ENCODE results near the gene CCHCR1. TPM values are rescaled to one million over a fixed set of nuclear protein-coding genes. Genes with fewer than 3 reads are reported as not detected.

Gene CCHCR1
- total RNA-seq, 2 experiments from 2014 or later, result 40.0 to 44.5 TPM

DNA sequence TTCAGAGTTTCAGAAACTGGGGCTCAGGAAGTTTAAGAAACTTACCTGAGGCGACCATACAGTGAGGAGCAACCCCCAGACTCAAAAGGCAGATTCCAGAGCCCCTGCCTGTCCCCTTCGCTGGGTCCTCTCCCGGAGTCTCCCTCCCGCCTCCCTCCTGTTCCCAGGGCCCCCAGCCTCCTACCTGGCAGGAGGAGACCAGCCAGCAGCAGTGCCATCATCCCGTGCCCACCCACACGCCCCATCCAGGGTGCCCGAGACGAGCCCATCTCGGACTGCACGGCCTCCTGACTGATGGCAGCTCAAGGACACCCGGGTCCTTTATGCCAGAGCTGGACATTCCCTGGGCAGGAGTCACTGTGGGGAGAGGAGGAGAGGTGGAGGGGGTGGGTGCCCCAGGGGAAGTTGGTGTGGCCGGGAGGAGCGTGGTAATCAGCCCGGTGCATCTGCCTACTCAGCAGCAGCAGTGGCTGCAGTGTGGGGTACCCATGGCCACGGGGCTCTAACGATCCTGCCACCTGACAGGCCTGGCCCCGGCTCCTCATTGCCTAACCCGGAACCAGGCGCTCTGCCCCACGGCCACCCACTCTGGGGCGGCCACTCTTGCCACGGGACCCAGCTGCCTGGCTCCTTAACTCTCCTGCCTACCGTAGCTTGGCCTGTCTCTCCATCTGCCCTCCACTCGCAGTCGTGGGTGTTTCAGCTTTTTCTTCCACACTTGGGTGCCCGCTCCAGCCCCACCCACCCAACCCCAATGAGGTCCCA, 37.3 kb downstream of the CCHCR1 start, which contains the start of gene CDSN:
CDSN (minus strand) TSS at position 296 of the 765 bp plus-strand sequence; CDS start at position 269, 27 bp downstream.
- Mint-ChIP-seq H3K4me1 (ENCODE audit: low read depth) (no peaks in the 10 kb centered on the region), H3K36me3 (ENCODE audit: low read depth) (no peaks in the 10 kb centered on the region), H3K27me3 (ENCODE audit: low read depth) (no peaks in the 10 kb centered on the region), H3K9me3 (no peaks in the 10 kb centered on the region), H3K4me3 (no peak within 1 kb of the TSS), H3K27ac (no peak within 1 kb of the TSS)
- DNase-seq, result no peak
- intact Hi-C loops (cut with micrococcal nuclease), result no loop called here
- CTCF ChIA-PET, result no interaction called here

DNA sequence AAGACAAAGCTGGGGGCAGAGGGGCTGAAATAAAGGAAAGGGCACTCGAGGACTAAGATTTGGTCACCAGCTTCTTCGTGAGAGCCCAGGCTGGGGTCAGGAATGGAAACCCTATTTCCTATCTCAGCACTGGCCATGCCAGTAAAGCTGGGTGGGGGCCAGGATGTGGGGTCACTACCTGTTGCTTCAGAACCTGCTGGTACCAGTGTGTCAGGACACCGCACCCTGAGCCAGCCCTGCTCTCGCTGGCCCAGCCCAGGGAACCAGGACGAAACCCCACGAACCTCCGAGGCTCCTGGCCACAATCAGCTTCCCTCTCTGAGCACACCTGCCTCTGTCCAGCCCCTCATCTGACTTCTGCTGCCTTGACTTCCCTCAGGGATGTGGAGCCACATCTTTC, 39.4 kb downstream of the CCHCR1 start:
- intact Hi-C loops (cut with micrococcal nuclease), result no loop called here
- CTCF ChIA-PET, result interaction anchor here (1.2 to 1.7 kb wide), 2 partner anchors 9 to 11 kb away, joined by 4 read pairs; no protein-coding TSS in a partner anchor

DNA sequence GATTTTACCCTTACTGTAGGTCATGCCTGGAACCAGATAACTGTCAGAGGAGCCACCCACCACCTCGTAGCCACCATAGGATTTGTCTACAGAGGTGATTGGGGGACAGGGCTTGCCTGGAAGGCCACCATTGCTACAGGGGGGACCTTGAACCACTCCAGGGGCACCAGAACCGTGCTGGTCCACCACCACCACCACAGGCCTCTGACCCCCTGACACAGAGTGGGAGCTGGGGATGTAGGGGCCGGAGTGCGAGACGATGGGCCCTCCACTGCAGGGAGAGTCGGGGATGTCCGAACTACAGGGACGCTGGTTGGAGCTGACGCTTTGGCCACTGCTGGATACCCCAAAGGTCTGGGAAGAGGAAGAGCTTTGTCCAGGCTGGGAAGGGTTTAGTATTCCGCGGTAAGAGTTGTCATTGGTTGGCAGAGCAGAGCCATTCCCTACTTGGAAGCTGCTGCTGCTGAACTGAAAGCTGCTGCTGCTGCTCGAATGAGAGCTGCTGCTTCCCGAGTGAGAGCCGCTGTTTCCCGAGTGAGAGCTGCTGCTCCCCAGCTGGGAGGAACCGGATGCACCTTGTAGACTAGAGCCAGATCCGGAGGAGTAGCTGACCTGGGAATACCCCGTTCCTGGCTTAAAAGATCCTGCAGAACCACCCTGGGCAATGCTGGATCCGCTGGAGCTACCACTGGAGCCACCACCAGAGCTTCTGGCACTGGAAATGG, 40.8 kb downstream of the CCHCR1 start:
- Mint-ChIP-seq H3K9me3 (no peaks in the 10 kb centered on the region), H3K36me3 (ENCODE audit: low read depth) (no peaks in the 10 kb centered on the region), H3K27ac (no peak overlapping the region), H3K27me3 (ENCODE audit: low read depth) (no peaks in the 10 kb centered on the region), H3K4me1 (ENCODE audit: low read depth) (peaks cover 5% of the 10 kb centered on the region), H3K4me3 (no peak overlapping the region)
- no peak for DNase-seq
- CTCF ChIA-PET, result interaction anchor here (1.9 to 2.3 kb wide), 4 partner anchors 8 to 30 kb away, joined by 7 to 10 read pairs (median 8); no protein-coding TSS in a partner anchor
- intact Hi-C loops (cut with micrococcal nuclease), result no loop called here

More for the DNA sequence above, 39.4 kb downstream of the CCHCR1 start:
- Mint-ChIP-seq H3K27ac (no peak overlapping the region), H3K9me3 (no peaks in the 10 kb centered on the region), H3K4me3 (no peak overlapping the region), H3K4me1 (ENCODE audit: low read depth) (peaks cover 5% of the 10 kb centered on the region), H3K36me3 (ENCODE audit: low read depth) (no peaks in the 10 kb centered on the region), H3K27me3 (ENCODE audit: low read depth) (no peaks in the 10 kb centered on the region)
- DNase-seq, result no peak

DNA sequence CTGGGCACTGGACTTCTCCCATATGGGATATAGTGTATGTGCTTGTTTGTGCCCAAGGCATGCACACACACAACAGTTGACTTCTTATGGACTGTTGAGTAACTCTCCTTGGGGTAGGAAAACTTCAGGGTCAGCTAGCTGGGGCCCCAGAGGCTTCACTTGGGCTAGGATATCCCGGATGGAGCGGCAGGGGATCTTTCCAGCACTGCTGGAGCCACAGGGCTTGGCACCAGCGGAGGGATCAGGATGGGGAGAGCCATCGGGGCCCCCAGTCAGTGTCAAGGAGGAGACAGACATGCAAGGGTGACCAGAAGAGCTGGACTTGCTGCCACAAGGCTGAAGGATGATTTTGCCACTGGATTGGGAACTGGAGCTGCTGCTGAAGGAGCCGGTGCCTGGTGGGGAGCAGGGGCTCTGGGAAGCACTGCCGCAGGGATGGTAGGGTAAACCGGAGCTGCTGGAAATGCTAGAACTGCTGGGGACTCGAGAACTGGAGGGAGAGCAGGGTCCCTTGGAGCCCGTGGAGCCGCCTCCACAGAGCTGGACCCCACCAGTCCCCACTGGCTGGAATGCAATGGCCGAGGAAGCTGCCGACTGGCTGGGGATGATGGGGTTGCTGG, 41.6 kb downstream of the CCHCR1 start:
- Mint-ChIP-seq H3K4me1 (ENCODE audit: low read depth) (peaks cover 5% of the 10 kb centered on the region), H3K4me3 (no peak overlapping the region), H3K9me3 (no peaks in the 10 kb centered on the region), H3K36me3 (ENCODE audit: low read depth) (no peaks in the 10 kb centered on the region), H3K27me3 (ENCODE audit: low read depth) (no peaks in the 10 kb centered on the region), H3K27ac (no peak overlapping the region)
- CTCF ChIA-PET, result interaction anchor here (0.6 to 2.3 kb wide), 5 partner anchors 9 to 29 kb away, joined by 3 to 10 read pairs (median 8); no protein-coding TSS in a partner anchor
- intact Hi-C loops (cut with micrococcal nuclease), result loop anchor here (1.0 kb wide), 1 partner anchor 29 kb away; no protein-coding TSS in a partner anchor
- DNase-seq, result no peak

DNA sequence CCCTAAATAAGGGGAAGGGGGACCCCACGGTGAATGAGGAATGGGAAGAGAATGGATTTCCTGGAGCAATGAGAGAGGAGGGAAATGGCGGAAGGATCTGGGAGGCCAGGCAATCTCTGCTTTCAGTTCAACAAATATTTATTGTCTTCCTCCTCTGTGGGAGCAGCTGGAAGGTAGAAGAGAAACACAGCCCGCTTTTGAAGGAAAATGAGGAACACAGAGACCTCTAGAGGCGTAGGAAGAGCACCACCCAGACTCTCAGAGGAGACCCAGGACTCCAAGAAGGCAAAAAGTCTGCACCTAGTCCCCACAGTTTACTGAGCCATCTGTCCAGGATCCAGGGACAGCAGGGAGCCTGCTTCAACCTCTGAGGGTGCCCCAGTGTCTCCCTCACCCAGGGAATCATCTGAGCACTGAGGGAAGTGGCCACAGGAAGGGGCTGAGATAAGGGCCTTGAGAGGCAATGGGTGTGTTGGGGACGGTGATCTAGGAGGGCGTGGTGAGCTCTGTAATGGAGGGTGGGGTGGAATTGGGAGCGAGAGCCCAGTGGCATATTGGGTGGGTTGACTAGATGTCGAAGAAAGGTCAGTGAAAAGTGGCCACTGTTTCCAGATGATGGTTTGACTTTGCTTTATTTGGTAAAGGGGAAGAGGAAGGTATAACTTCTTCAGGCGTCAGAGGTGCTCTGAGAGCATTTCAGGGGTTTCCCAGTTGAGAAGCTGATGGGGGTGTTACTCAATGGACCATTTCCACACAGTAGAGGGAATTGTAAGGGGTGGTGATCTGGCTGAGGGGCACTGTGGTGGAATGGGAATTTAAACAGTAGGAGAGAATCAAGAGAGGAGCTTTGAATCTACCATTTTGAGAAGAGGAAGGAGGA, 42.4 kb downstream of the CCHCR1 start:
- H3K9me3 Mint-ChIP-seq, result no peaks in the 10 kb centered on the region
- H3K36me3 Mint-ChIP-seq (ENCODE audit: low read depth), result no peaks in the 10 kb centered on the region
- intact Hi-C loops (cut with micrococcal nuclease), result loop anchor here (1.0 kb wide), 1 partner anchor 28 kb away; no protein-coding TSS in a partner anchor
- H3K27me3 Mint-ChIP-seq (ENCODE audit: low read depth), result no peaks in the 10 kb centered on the region
- CTCF ChIA-PET, result interaction anchor here (1.5 to 2.3 kb wide), 6 partner anchors 10 to 28 kb away, joined by 3 to 10 read pairs (median 8); no protein-coding TSS in a partner anchor
- DNase-seq, result no peak
- peaks cover 5% of the 10 kb centered on the region for H3K4me1 Mint-ChIP-seq (ENCODE audit: low read depth)
- no peak overlapping the region for H3K27ac Mint-ChIP-seq
- no peak overlapping the region for H3K4me3 Mint-ChIP-seq

DNA sequence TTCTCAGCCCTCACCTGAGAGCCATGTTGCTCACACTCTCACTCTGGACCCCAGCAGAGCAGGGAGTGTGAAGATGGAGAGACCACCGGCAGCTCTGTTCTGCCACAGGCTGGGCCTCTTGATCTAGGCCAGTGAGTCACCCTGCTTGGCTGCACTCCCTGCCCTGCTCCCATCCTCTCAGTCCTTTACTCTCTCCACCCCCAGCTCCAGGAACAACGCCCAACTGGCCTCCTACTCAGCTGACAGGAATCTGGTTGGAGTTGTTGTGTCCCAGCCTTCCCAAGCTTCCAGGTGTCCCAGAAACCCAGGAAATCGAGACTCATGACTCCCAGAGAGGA, 43.1 kb downstream of the CCHCR1 start, which contains the start of gene PSORS1C1:
PSORS1C1 (plus strand) TSS at position 260 of the 338 bp plus-strand sequence. CDS start 14,833 bp downstream, outside the sequence.
- DNase-seq, result no peak
- intact Hi-C loops (cut with micrococcal nuclease), result no loop called here
- H3K9me3 Mint-ChIP-seq, result no peaks in the 10 kb centered on the region
- H3K36me3 Mint-ChIP-seq (ENCODE audit: low read depth), result no peaks in the 10 kb centered on the region
- H3K27me3 Mint-ChIP-seq (ENCODE audit: low read depth), result no peaks in the 10 kb centered on the region
- H3K4me3 Mint-ChIP-seq, result no peak within 1 kb of the TSS
- H3K4me1 Mint-ChIP-seq (ENCODE audit: low read depth), result peaks cover 5% of the 10 kb centered on the region
- H3K27ac Mint-ChIP-seq, result no peak within 1 kb of the TSS
- CTCF ChIA-PET, result interaction anchor here (1.5 to 2.3 kb wide), 3 partner anchors 13 to 22 kb away, joined by 3 to 8 read pairs (median 4); no protein-coding TSS in a partner anchor

DNA sequence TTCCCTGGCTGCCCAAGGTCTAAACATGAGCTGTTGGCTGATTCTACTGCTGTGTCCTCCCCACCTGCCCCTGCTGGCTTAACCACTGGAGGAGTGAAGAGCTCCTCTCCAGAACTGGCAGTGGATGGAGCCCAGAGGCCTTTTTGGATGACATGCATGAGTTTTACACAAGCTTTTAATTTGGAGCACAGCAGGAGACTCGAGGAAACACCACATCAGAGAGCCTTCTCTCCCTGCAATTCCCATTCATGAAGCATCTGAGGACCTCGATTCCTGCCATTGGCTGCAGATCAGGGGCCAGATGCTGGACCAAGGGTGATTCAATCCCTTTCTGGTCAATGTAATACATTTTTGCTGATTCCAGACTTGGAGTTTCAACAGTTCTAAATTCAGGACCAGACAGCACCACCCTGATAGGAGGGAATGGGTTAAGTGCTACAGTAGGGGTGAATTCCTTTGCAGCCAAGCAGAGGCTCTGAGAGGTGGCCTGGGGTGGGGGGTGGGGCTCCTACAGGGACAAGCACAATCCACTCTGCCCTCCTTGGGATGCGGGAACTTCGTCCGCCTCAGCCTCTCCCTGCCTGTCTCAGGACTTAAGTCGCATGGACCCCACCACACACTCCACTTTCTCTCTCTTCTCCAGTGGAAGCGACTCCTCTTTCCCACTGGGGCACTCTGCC, 43.6 kb downstream of the CCHCR1 start:
- Mint-ChIP-seq H3K27me3 (ENCODE audit: low read depth) (no peaks in the 10 kb centered on the region), H3K4me3 (no peak overlapping the region), H3K4me1 (ENCODE audit: low read depth) (peaks cover 5% of the 10 kb centered on the region), H3K9me3 (no peaks in the 10 kb centered on the region), H3K36me3 (ENCODE audit: low read depth) (no peaks in the 10 kb centered on the region), H3K27ac (no peak overlapping the region)
- CTCF ChIA-PET, result interaction anchor here (1.5 kb wide), 2 partner anchors 13 to 23 kb away, joined by 3 to 4 read pairs; no protein-coding TSS in a partner anchor
- intact Hi-C loops (cut with micrococcal nuclease), result no loop called here
- no peak for DNase-seq

DNA sequence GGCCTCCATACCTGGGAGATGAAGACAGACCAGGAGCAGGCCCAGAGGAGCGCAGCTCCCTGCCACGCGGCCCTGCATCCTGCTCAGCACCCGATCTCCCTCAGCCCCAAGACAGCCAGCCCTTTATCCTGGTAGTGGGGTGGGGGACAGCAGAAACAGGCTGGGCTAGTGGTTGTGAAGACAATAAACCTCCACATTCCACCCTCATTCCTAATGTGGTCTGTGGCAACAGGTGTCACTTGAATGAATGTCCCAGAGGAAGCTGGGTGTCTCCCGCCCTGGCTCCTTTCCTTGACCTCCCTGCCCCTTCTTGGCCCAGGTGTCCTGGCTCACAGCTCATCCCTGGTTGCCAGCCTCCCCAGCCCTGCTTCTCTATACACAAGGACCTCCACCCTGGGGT, 45.1 kb downstream of the CCHCR1 start, which contains the start of gene C6orf15:
C6orf15 (minus strand) TSS at position 98 of the 400 bp plus-strand sequence; CDS start at position 78, 20 bp downstream.
- Mint-ChIP-seq H3K9me3 (no peaks in the 10 kb centered on the region), H3K4me1 (ENCODE audit: low read depth) (peaks cover 5% of the 10 kb centered on the region), H3K27me3 (ENCODE audit: low read depth) (no peaks in the 10 kb centered on the region), H3K4me3 (no peak within 1 kb of the TSS), H3K36me3 (ENCODE audit: low read depth) (no peaks in the 10 kb centered on the region), H3K27ac (no peak within 1 kb of the TSS)
- CTCF ChIA-PET, result interaction anchor here (0.5 to 0.8 kb wide), 2 partner anchors 14 to 254 kb away, joined by 3 read pairs; no protein-coding TSS in a partner anchor
- no peak for DNase-seq
- intact Hi-C loops (cut with micrococcal nuclease), result no loop called here

DNA sequence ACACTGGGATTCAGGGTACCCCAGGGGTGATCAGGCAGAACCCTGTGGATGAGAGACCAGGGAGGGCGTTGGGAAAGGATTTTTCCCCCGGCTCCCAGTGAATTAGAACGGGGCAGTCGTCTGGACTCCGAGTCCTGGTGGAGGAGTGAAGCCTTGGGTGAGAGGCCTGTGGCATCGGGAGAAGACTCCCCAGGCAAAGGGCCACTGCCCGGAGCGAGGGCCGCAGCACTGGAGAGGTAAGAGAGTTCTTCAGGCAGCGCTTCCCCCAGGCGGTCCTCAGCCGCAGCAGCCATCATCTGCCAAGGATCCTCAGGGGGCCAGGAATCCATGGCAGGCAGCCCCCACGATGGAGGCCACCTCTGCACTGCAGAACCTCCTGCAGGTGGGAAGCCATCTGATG, 45.9 kb downstream of the CCHCR1 start:
- Mint-ChIP-seq H3K4me1 (ENCODE audit: low read depth) (peaks cover 5% of the 10 kb centered on the region), H3K4me3 (no peak overlapping the region)

DNA sequence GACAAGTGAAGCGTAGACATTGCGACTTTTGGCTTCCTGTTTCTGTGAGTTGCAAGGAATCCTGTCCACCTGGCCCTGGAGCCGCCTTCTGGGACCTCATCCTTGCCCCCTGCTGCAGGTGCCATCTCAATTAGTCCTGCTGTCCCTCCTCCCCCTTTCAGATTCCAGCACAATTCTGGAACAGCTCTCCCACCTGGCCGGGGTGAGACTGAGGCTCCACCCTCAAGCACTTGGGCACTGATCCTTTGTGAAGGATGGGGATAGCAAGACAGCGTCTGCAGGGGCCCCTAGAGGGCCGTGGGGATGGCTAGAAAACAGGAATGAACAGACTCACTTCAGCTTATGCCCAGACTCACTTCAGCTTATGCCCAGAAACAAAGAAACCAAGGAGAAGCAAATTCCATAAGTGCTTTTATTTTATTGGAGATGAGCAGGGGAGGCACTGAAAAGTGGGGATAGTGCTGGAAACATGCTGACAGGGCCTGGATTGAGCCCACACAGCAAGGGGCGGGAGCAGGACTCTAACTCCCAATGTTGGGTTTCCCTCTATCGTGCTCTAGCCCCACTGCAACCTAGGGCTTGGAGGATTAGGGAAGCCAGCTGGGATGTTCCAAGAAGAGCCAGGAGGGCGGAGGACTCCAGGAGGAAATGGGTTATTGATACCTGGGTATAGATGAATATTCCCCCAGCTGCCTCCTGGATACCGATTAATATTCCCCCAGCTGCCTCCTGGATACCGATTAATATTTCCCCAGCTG, 46.6 kb downstream of the CCHCR1 start:
- CTCF ChIA-PET, result interaction anchor here (0.7 to 1.1 kb wide), 2 partner anchors 16 to 45 kb away, joined by 3 read pairs; no protein-coding TSS in a partner anchor
- H3K9me3 Mint-ChIP-seq, result no peaks in the 10 kb centered on the region
- H3K4me3 Mint-ChIP-seq, result no peak overlapping the region
- H3K36me3 Mint-ChIP-seq (ENCODE audit: low read depth), result no peaks in the 10 kb centered on the region
- H3K27me3 Mint-ChIP-seq (ENCODE audit: low read depth), result no peaks in the 10 kb centered on the region
- intact Hi-C loops (cut with micrococcal nuclease), result no loop called here
- no peak for DNase-seq
- H3K27ac Mint-ChIP-seq, result no peak overlapping the region
- peaks cover 5% of the 10 kb centered on the region for H3K4me1 Mint-ChIP-seq (ENCODE audit: low read depth)

More for the DNA sequence above, 45.9 kb downstream of the CCHCR1 start:
- Mint-ChIP-seq H3K27ac (no peak overlapping the region), H3K27me3 (ENCODE audit: low read depth) (no peaks in the 10 kb centered on the region), H3K36me3 (ENCODE audit: low read depth) (no peaks in the 10 kb centered on the region), H3K9me3 (no peaks in the 10 kb centered on the region)
- no peak for DNase-seq
- CTCF ChIA-PET, result interaction anchor here (0.5 to 0.7 kb wide), 2 partner anchors 15 to 44 kb away, joined by 3 read pairs; no protein-coding TSS in a partner anchor
- intact Hi-C loops (cut with micrococcal nuclease), result no loop called here
